CD4-positive, CD25-positive, alpha-beta regulatory T cell (primary cell): ENCODE measurements around the gene OR2V1. TPM values are rescaled to one million over a fixed set of nuclear protein-coding genes. Genes with fewer than 3 reads are reported as not detected.
"Not testable (repeated sequence)": the region's sequence is repeated elsewhere in the genome, so short reads cannot be mapped to it uniquely, and the experiment has no call there.

ENCODE experiments used
- ATAC-seq, 2 donors: fragments of 150-1000 bp; cut with Tn5 transposase; one replicate each; pipeline ENCODE4 v1.10.0; 2021; ENCODE audit warnings: low read depth in 2 of 2, moderate number of reproducible peaks in 2 of 2, moderate library complexity in 1 of 2
- DNase-seq, 3 donors: peaks; one replicate each; pipeline versions ENCODE4 v3.0.0 to v3.0.0-alpha.2; 2012 to 2022; ENCODE audit warnings: mixed read lengths in 1 of 3
- H3K27ac ChIP-seq: one replicate; pipeline ENCODE4 v1.7.0; 2013; ENCODE audit warnings: mild to moderate bottlenecking, low read length; ENCODE audit not compliant: insufficient read depth, poor library complexity, severe bottlenecking
- H3K27me3 ChIP-seq: one replicate; pipeline ENCODE4 v1.7.0; 2013; ENCODE audit warnings: low read length; ENCODE audit not compliant: control insufficient read depth, insufficient read depth
- H3K36me3 ChIP-seq: one replicate; pipeline ENCODE4 v1.7.0; 2013; ENCODE audit warnings: mild to moderate bottlenecking, low read length, moderate library complexity; ENCODE audit not compliant: control insufficient read depth, insufficient read depth
- H3K4me1 ChIP-seq: 2 replicates; pipeline ENCODE4 v1.7.0; 2013; ENCODE audit warnings: mild to moderate bottlenecking, low read length; ENCODE audit not compliant: insufficient read depth, control insufficient read depth, poor library complexity, severe bottlenecking
- H3K4me3 ChIP-seq: one replicate; pipeline ENCODE4 v1.7.0; 2013; ENCODE audit warnings: low read depth, mild to moderate bottlenecking, low read length, moderate library complexity
- H3K9me3 ChIP-seq, 2 experiments: 1 replicate in 1 of 2; 2 replicates in 1 of 2; pipeline ENCODE4 v1.7.0; 2013; ENCODE audit warnings: low read length in 2 of 2, mild to moderate bottlenecking in 1 of 2, moderate library complexity in 1 of 2; ENCODE audit not compliant: control insufficient read depth in 2 of 2
- H3K27ac Mint-ChIP-seq, 3 donors: one replicate each; pipeline ENCODE4 v1.8.0; 2020 to 2022; ENCODE audit warnings: mild to moderate bottlenecking in 3 of 3, mixed read lengths in 3 of 3, moderate library complexity in 2 of 3
- H3K27me3 Mint-ChIP-seq: one replicate; pipeline ENCODE4 v1.8.0; 2022; ENCODE audit warnings: mild to moderate bottlenecking, mixed read lengths
- H3K36me3 Mint-ChIP-seq: one replicate; pipeline ENCODE4 v1.8.0; 2020; ENCODE audit warnings: mixed read lengths
- H3K4me1 Mint-ChIP-seq, 4 donors: one replicate each; pipeline ENCODE4 v1.8.0; 2020 to 2022; ENCODE audit warnings: mixed read lengths in 4 of 4, mild to moderate bottlenecking in 1 of 4
- H3K4me3 Mint-ChIP-seq, 4 donors: one replicate each; pipeline ENCODE4 v1.8.0; 2020 to 2022; ENCODE audit warnings: mild to moderate bottlenecking in 4 of 4, mixed read lengths in 4 of 4, moderate library complexity in 3 of 4
- H3K9me3 Mint-ChIP-seq, 7 donors: one replicate each; pipeline ENCODE4 v1.8.0; 2020 to 2022; ENCODE audit warnings: mixed read lengths in 7 of 7, mild to moderate bottlenecking in 3 of 7, moderate library complexity in 2 of 7
- polyA plus RNA-seq, 4 donors: library from polyadenylated mRNA; unstranded; fragments of 300-500 nt; fragmentation: Illumina TruSeq; gene quantifications; one replicate each; pipeline ENCODE4 v1.2.3, GENCODE V29; 2021
- total RNA-seq: library from RNA; stranded (reverse); gene quantifications from one replicate; pipeline ENCODE4 v1.2.3, GENCODE V29; 2022

Gene OR2V1
- total and polyA plus RNA-seq, 5 donors from 2014 or later: not detected

DNA sequence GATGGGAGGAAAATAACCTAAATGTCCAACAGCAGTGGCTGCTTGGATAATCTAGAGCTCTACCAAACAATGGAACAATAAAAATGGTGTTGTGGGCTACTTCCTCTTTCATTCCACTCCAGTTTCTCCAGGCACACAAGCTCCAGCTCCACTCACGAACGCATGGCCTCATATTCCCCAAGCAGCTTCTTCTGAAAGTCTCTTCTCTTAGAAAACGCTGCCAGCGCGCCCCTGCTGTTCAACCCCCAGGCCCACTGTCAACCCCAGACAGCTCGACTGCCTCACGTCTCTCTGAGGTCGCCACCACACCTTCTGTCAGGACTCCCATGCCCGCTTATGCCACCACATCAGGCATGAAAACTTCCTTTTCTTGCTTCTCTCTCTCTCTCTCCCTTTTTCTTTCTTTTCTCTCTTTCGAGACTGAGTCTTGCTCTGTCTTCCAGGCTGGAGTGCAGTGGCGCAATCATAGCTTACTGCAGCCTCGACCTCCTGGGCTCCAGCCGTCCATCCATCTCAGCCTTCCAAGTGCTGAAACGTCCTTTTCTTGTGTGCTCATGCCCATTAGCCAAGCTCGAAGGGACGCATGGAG, 32.6 kb upstream of the OR2V1 start:
- no peak overlapping the region for H3K4me3 ChIP-seq
- DNase-seq (no peak), ATAC-seq (no peak)
- H3K36me3 ChIP-seq: no peaks in the 10 kb centered on the region
- Mint-ChIP-seq H3K9me3 (peaks cover 0 to 6% (median 0%) of the 10 kb centered on the region in 7 donors), H3K4me3 (peak overlapping the region; percentile 24 to 75 (median 69)), H3K4me1 (peaks cover 10 to 34% (median 15%) of the 10 kb centered on the region in 4 donors), H3K27me3 (peaks cover 55% of the 10 kb centered on the region), H3K36me3 (no peaks in the 10 kb centered on the region), H3K27ac (peak overlapping the region in 2 of 3 donors; percentile 43 to 85)
- H3K4me1 ChIP-seq: peaks cover 15% of the 10 kb centered on the region
- H3K27me3 ChIP-seq: peaks cover 13% of the 10 kb centered on the region
- H3K9me3 ChIP-seq: no peaks in the 10 kb centered on the region
- no peak overlapping the region for H3K27ac ChIP-seq

DNA sequence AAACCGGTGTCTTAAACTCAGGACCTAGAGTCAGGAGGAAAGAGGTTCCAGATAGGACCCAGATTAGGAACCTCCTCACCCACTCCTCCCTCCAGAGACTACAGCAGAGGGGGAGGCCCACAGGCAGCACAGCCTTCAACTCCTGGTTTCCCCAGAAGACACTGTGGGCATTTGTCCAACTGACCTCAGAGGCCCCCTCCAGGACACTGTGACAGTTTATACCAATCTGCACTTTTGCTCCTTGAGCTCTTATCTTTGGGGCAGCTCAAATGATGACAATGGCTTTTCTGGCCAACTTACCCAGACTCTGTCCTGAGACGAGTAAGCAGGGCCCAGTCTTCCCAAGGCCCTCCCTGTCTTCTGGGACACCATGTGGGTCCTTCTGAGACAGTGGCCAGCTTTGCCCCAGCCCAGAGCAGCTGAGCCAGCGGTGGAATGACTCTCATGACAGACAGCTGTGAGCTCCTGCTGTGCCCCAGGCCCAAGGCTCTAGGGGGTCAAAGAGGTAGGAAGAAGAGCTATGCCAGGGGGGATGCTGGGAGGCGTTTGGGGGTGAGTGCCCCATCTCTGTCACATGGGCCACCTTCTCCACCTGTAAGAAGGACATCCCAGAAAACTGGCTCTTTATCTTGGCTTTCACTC, 30.7 kb upstream of the OR2V1 start:
- H3K9me3 Mint-ChIP-seq: peaks cover 0 to 6% (median 0%) of the 10 kb centered on the region in 7 donors
- H3K27ac Mint-ChIP-seq: peak overlapping the region in 2 of 3 donors; percentile 91
- no peaks in the 10 kb centered on the region for H3K36me3 Mint-ChIP-seq
- Histone ChIP-seq H3K4me3 (peak overlapping the region; percentile 44), H3K27me3 (no peaks in the 10 kb centered on the region), H3K27ac (peak overlapping the region; percentile 78), H3K4me1 (peaks cover 11% of the 10 kb centered on the region), H3K36me3 (no peaks in the 10 kb centered on the region), H3K9me3 (no peaks in the 10 kb centered on the region)
- peak overlapping the region; percentile 38 to 77 (median 58) for H3K4me3 Mint-ChIP-seq
- peaks cover 6 to 20% (median 13%) of the 10 kb centered on the region in 4 donors for H3K4me1 Mint-ChIP-seq
- DNase-seq (no peak), ATAC-seq (no peak)
- H3K27me3 Mint-ChIP-seq: peaks cover 45% of the 10 kb centered on the region

DNA sequence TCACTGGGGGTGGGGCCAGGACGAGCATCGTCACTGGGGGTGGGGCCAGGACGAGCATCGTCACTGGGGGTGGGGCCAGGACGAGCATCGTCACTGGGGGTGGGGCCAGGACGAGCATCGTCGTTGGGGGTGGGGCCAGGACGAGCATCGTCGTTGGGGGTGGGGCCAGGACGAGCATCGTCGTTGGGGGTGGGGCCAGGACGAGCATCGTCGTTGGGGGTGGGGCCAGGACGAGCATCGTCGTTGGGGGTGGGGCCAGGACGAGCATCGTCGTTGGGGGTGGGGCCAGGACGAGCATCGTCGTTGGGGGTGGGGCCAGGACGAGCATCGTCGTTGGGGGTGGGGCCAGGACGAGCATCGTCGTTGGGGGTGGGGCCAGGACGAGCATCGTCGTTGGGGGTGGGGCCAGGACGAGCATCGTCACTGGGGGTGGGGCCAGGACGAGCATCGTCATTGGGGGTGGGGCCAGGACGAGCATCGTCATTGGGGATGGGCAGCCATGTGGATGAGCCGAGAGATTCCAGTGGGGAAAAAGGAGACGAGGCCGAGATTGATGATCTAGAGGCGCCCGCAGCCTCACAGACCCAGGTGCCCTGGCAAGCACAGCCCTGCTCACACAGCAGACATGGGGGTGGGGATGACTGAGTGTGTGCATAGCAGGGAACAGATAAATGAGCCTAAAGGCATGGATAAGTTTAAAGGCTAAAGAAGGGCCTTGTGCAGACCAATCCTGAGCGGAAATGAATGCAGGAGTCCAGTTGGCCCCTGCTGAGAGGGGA, 30.0 kb upstream of the OR2V1 start:
- Mint-ChIP-seq H3K4me1 (peaks cover 6 to 16% (median 11%) of the 10 kb centered on the region in 4 donors), H3K27ac (peak overlapping the region in 2 of 3 donors; percentile 91 to 99), H3K27me3 (peaks cover 39% of the 10 kb centered on the region), H3K4me3 (peak overlapping the region; percentile 24 to 84 (median 77))
- DNase-seq (peak; percentile 53 to 75 (median 62)), ATAC-seq (peak in 1 of 2 donors; percentile 25)
- peaks cover 11% of the 10 kb centered on the region for H3K4me1 ChIP-seq
- not testable (repeated sequence) for H3K9me3 Mint-ChIP-seq, H3K27me3 ChIP-seq, H3K9me3 ChIP-seq, H3K36me3 Mint-ChIP-seq, H3K36me3 ChIP-seq
- H3K27ac ChIP-seq: peak overlapping the region; percentile 78
- H3K4me3 ChIP-seq: peak overlapping the region; percentile 44

- peaks cover 11% of the 10 kb centered on the region for H3K4me1 ChIP-seq
- H3K4me1 Mint-ChIP-seq: peaks cover 2 to 16% (median 11%) of the 10 kb centered on the region in 4 donors
- H3K36me3 ChIP-seq: no peaks in the 10 kb centered on the region
- no peaks in the 10 kb centered on the region for H3K36me3 Mint-ChIP-seq
- peak overlapping the region; percentile 43 for H3K4me3 ChIP-seq
- DNase-seq (peak; percentile 73 to 85 (median 83)), ATAC-seq (peak; percentile 57 to 76)
- peak overlapping the region; percentile 83 to 94 (median 84) for H3K4me3 Mint-ChIP-seq
- peaks cover 37% of the 10 kb centered on the region for H3K27me3 Mint-ChIP-seq
- peak overlapping the region; percentile 97 for H3K27ac ChIP-seq
- peak overlapping the region; percentile 52 to 99 (median 90) for H3K27ac Mint-ChIP-seq
- H3K9me3 Mint-ChIP-seq: peaks cover 0 to 4% (median 0%) of the 10 kb centered on the region in 7 donors
- H3K27me3 ChIP-seq: no peaks in the 10 kb centered on the region
- H3K9me3 ChIP-seq: no peaks in the 10 kb centered on the region
These were observed 29.3 kb upstream of the OR2V1 start for GRCh38 chr5:181160152-181160754.

- Mint-ChIP-seq H3K27me3 (peaks cover 34% of the 10 kb centered on the region), H3K27ac (peak overlapping the region; percentile 39 to 99 (median 91)), H3K9me3 (peaks cover 0 to 4% (median 0%) of the 10 kb centered on the region in 7 donors), H3K4me3 (peak overlapping the region; percentile 57 to 86 (median 77)), H3K36me3 (no peaks in the 10 kb centered on the region), H3K4me1 (peaks cover 0 to 16% (median 11%) of the 10 kb centered on the region in 4 donors)
- ATAC-seq: peak; percentile 78 to 82
- Histone ChIP-seq H3K9me3 (no peaks in the 10 kb centered on the region), H3K4me3 (peak overlapping the region; percentile 43), H3K4me1 (peaks cover 11% of the 10 kb centered on the region), H3K27me3 (no peaks in the 10 kb centered on the region), H3K27ac (peak overlapping the region; percentile 97), H3K36me3 (no peaks in the 10 kb centered on the region)
- peak; percentile 82 to 87 (median 86) for DNase-seq
These were observed 28.6 kb upstream of the OR2V1 start for GRCh38 chr5:181159286-181160151.

GRCh38 chr5:181158869-181159268, 27.9 kb upstream of the OR2V1 start:
- ATAC-seq: no peak
- Mint-ChIP-seq H3K9me3 (peaks cover 0 to 4% (median 0%) of the 10 kb centered on the region in 7 donors), H3K27me3 (peaks cover 28% of the 10 kb centered on the region), H3K36me3 (no peaks in the 10 kb centered on the region), H3K4me3 (peak overlapping the region in 3 of 4 donors; percentile 57 to 86 (median 84)), H3K27ac (peak overlapping the region in 1 of 3 donors; percentile 99), H3K4me1 (peaks cover 0 to 19% (median 11%) of the 10 kb centered on the region in 4 donors)
- DNase-seq: no peak
- Histone ChIP-seq H3K9me3 (no peaks in the 10 kb centered on the region), H3K27me3 (no peaks in the 10 kb centered on the region), H3K4me3 (no peak overlapping the region), H3K4me1 (peaks cover 11% of the 10 kb centered on the region), H3K27ac (no peak overlapping the region), H3K36me3 (no peaks in the 10 kb centered on the region)
